B cell (primary cell): Measurements from ENCODE around the gene PTMA. TPM values are rescaled to one million over a fixed set of nuclear protein-coding genes. Genes with fewer than 3 reads are reported as not detected.

Source experiments
- ATAC-seq: fragments of 200-7000 bp; cut with Tn5 transposase; one replicate; pipeline ENCODE4 v1.10.0; 2021; ENCODE audit warnings: low read depth, mild to moderate bottlenecking, moderate number of reproducible peaks, moderate library complexity
- CTCF ChIA-PET: fragments of 350-600 bp; sonication (Branson Sonifier 250); formaldehyde crosslinking; loops from one replicate; lab custom pipeline; 2021; ENCODE audit warnings: antibody characterized with exemption, inconsistent platforms; lab: Charles Lee
- POLR2A ChIA-PET: fragments of 350-600 bp; sonication (Branson Sonifier 250); formaldehyde crosslinking; loops from one replicate; lab custom pipeline; 2021; ENCODE audit warnings: antibody characterized with exemption; lab: Charles Lee
- DNase-seq: peaks from one replicate; pipeline ENCODE4 v3.0.0; 2013
- H2AFZ ChIP-seq: 2 replicates; pipeline ENCODE4 v1.6.1; 2012; ENCODE audit warnings: mild to moderate bottlenecking, low read depth, low read length; ENCODE audit not compliant: insufficient read depth, poor library complexity, severe bottlenecking
- H3K27ac ChIP-seq, 2 donors: 1 replicate in 1 of 2; 2 replicates in 1 of 2; pipeline ENCODE4 v1.5.1; 2012 to 2013; ENCODE audit warnings: low read length in 2 of 2, mild to moderate bottlenecking in 2 of 2, moderate library complexity in 1 of 2
- H3K27me3 ChIP-seq, 4 experiments: fragments of 200-600 bp in 1 of 4; sonication (generic) in 1 of 4; replicated peaks in 1 of 4; 1 replicate in 2 of 4; 2 replicates in 2 of 4; pipeline versions ENCODE4 v1.6.1 to v1.7.0; 2013 to 2016; ENCODE audit warnings: low read length in 3 of 4, mild to moderate bottlenecking in 2 of 4, mixed read lengths in 1 of 4, moderate library complexity in 1 of 4; ENCODE audit not compliant: insufficient read depth in 4 of 4, control insufficient read depth in 3 of 4; ENCODE audit errors: control extremely low read depth in 1 of 4
- H3K36me3 ChIP-seq, 2 experiments: replicated peaks in 1 of 2; 1 replicate in 1 of 2; 2 replicates in 1 of 2; pipeline versions ENCODE4 v1.6.1 to v1.7.1; 2013; ENCODE audit warnings: low read length in 1 of 2; ENCODE audit not compliant: insufficient read depth in 2 of 2, control insufficient read depth in 1 of 2; ENCODE audit errors: control extremely low read depth in 1 of 2, extremely low read depth in 1 of 2
- H3K4me1 ChIP-seq, 2 donors: fragments of 200-600 bp in 1 of 2; sonication (generic) in 1 of 2; 1 replicate in 1 of 2; 2 replicates in 1 of 2; pipeline versions ENCODE4 v1.5.1 to v1.6.1; 2013 to 2017; ENCODE audit warnings: low read length in 2 of 2; ENCODE audit not compliant: control insufficient read depth in 2 of 2, insufficient read depth in 2 of 2
- H3K4me2 ChIP-seq: replicated peaks from 2 replicates; pipeline ENCODE3; 2012; ENCODE audit warnings: mild to moderate bottlenecking, low read depth, low read length; ENCODE audit not compliant: poor library complexity, severe bottlenecking
- H3K4me3 ChIP-seq, 5 experiments: fragments of 200-600 bp in 1 of 5; sonication (generic) in 1 of 5; 1 replicate in 3 of 5; 2 replicates in 2 of 5; pipeline versions ENCODE4 v1.5.1 to v1.7.0; 2011 to 2016; ENCODE audit warnings: low read length in 4 of 5, mild to moderate bottlenecking in 4 of 5, low read depth in 2 of 5, control low read depth in 1 of 5, moderate library complexity in 1 of 5; ENCODE audit not compliant: insufficient read depth in 1 of 5; ENCODE audit errors: control extremely low read depth in 1 of 5, extremely low read depth in 1 of 5
- H3K79me2 ChIP-seq: fragments of 200-600 bp; sonication (generic); one replicate; pipeline ENCODE4 v1.6.0; 2016; ENCODE audit warnings: low read length; ENCODE audit not compliant: control insufficient read depth, insufficient read depth
- H3K9ac ChIP-seq: fragments of 200-600 bp; sonication (generic); 2 replicates; pipeline ENCODE4 v1.6.1; 2017; ENCODE audit warnings: mild to moderate bottlenecking, low read length, moderate library complexity
- H3K9me3 ChIP-seq, 3 donors: one replicate each; pipeline versions ENCODE4 v1.6.1 to v1.7.1; 2013; ENCODE audit warnings: low read length in 2 of 3; ENCODE audit not compliant: control insufficient read depth in 2 of 3, insufficient read depth in 1 of 3; ENCODE audit errors: control extremely low read depth in 1 of 3
- H4K20me1 ChIP-seq: 2 replicates; pipeline ENCODE4 v1.6.0; 2012; ENCODE audit warnings: mild to moderate bottlenecking, low read length; ENCODE audit not compliant: insufficient read depth, control insufficient read depth, poor library complexity, severe bottlenecking
- H3K27ac Mint-ChIP-seq: one replicate; pipeline ENCODE4 v1.8.0; 2021; ENCODE audit warnings: mixed read lengths
- H3K27me3 Mint-ChIP-seq: one replicate; pipeline ENCODE4 v1.8.0; 2021; ENCODE audit warnings: mixed read lengths
- H3K4me1 Mint-ChIP-seq: one replicate; pipeline ENCODE4 v1.8.0; 2021; ENCODE audit warnings: mixed read lengths
- H3K4me3 Mint-ChIP-seq: one replicate; pipeline ENCODE4 v1.8.0; 2021; ENCODE audit warnings: mixed read lengths
- H3K9me3 Mint-ChIP-seq: one replicate; pipeline ENCODE4 v1.8.0; 2022; ENCODE audit warnings: mixed read lengths; ENCODE audit not compliant: insufficient read depth
- CTCF ChIP-seq: fragments of 200-600 bp; IDR thresholded peaks from one replicate; pipeline ENCODE4 v1.8.0; 2022; ENCODE audit warnings: antibody characterized with exemption, mild to moderate bottlenecking
- EZH2 ChIP-seq: IDR thresholded peaks from 2 replicates; pipeline ENCODE4 v1.6.1; 2012; ENCODE audit warnings: borderline replicate concordance, low read depth, mild to moderate bottlenecking, moderate library complexity, low read length; ENCODE audit not compliant: insufficient read depth, poor library complexity, severe bottlenecking
- WGBS: methylation state at CpG from one replicate; pipeline ENCODE4 v1.1.5; 2013; ENCODE audit warnings: missing lambda C conversion rate; ENCODE audit not compliant: insufficient coverage; 5-methylcytosine and 5-hydroxymethylcytosine counted together
- intact Hi-C: fragments of 100-400 bp; cut with micrococcal nuclease; formaldehyde crosslinking; loops from one replicate; pipeline ENCODE4 v1.10.0; 2022
- polyA plus RNA-seq: library from polyadenylated mRNA; depleted of rRNA; stranded (reverse); fragments of >200 nt; gene quantifications from 2 replicates; pipeline ENCODE4 v1.2.3, GENCODE V29; 2012
- total RNA-seq, 2 donors: library from RNA; stranded (reverse); fragments of 120-200 nt in 1 of 2; gene quantifications; 1 replicate in 1 of 2; 2 replicates in 1 of 2; pipeline versions ENCODE4 v1.2.3 to v1.2.4, GENCODE V29; 2013 to 2022

The PTMA gene
- total and polyA plus RNA-seq, 2 donors (not counting 1 experiment from before 2014, with no cell fraction given): 713 to 2,282 TPM

GRCh38 chr2:231713730-231714638 lies 5.7 kb downstream of the PTMA start:
- no peak overlapping the region for H3K9ac ChIP-seq
- peaks cover 0 to 32% of the 10 kb centered on the region in 2 experiments for H3K36me3 ChIP-seq
- H4K20me1 ChIP-seq: peaks cover 53% of the 10 kb centered on the region
- no peak overlapping the region for H2AFZ ChIP-seq
- peak overlapping the region; percentile 42 for H3K4me2 ChIP-seq
- no peaks in the 10 kb centered on the region for H3K27me3 ChIP-seq
- peak overlapping the region; percentile 64 to 75 for H3K27ac ChIP-seq
- peak; percentile 95 for TF ChIP-seq CTCF
- no peak for TF ChIP-seq EZH2
- ATAC-seq: peak; percentile 18
- ChIA-PET CTCF (interaction anchor here (0.7 to 11.9 kb wide), 31 partner anchors 9 to 232 kb away, joined by 3 to 785 read pairs (median 5); no protein-coding TSS in a partner anchor), POLR2A (interaction anchor here (0.6 to 6.5 kb wide), 14 partner anchors 9 to 109 kb away, joined by 3 to 169 read pairs (median 4); no protein-coding TSS in a partner anchor)
- peaks cover 53% of the 10 kb centered on the region for H3K79me2 ChIP-seq
- H3K4me1 Mint-ChIP-seq: peaks cover 66% of the 10 kb centered on the region
- H3K4me1 ChIP-seq: peaks cover 49 to 68% of the 10 kb centered on the region in 2 donors
- H3K9me3 ChIP-seq: peaks cover 0 to 17% (median 5%) of the 10 kb centered on the region in 3 donors
- no peaks in the 10 kb centered on the region for H3K27me3 Mint-ChIP-seq
- intact Hi-C loops: no loop called here
- H3K4me3 ChIP-seq: no peak overlapping the region
- H3K27ac Mint-ChIP-seq: peak overlapping the region; percentile 91
- H3K9me3 Mint-ChIP-seq: no peaks in the 10 kb centered on the region
- DNase-seq: peak; percentile 90
- H3K4me3 Mint-ChIP-seq: peak overlapping the region; percentile 73
- 18% methylated on average over 14 of the region's 15 CpGs for WGBS
